H9 (cell line): ENCODE data around the gene PNRC2. TPM values are rescaled to one million over a fixed set of nuclear protein-coding genes. Genes with fewer than 3 reads are reported as not detected.

ENCODE experiments used
- DNase-seq: peaks from one replicate; pipeline ENCODE4 v3.0.0-alpha.2; 2017
- H2AFZ ChIP-seq: one replicate; pipeline ENCODE4 v1.6.1; 2013; ENCODE audit warnings: mild to moderate bottlenecking, low read length, control low read depth, moderate library complexity
- H2AK5ac ChIP-seq: 2 replicates; pipeline ENCODE4 v1.6.1; 2013; ENCODE audit warnings: low read length, control low read depth, mixed read lengths; ENCODE audit not compliant: insufficient read length
- H2BK120ac ChIP-seq: one replicate; pipeline ENCODE4 v1.6.1; 2013; ENCODE audit warnings: low read depth, mild to moderate bottlenecking, low read length, control low read depth, inconsistent platforms; ENCODE audit not compliant: poor library complexity, severe bottlenecking
- H2BK12ac ChIP-seq: 2 replicates; pipeline ENCODE4 v1.6.1; 2013; ENCODE audit warnings: low read length, control low read depth, mixed read lengths, low read depth; ENCODE audit not compliant: insufficient read length
- H2BK15ac ChIP-seq: 2 replicates; pipeline ENCODE4 v1.6.1; 2013; ENCODE audit warnings: low read depth, low read length, control low read depth
- H2BK20ac ChIP-seq: one replicate; pipeline ENCODE4 v1.6.1; 2013; ENCODE audit warnings: low read depth, mild to moderate bottlenecking, low read length, control low read depth, inconsistent platforms; ENCODE audit not compliant: poor library complexity, severe bottlenecking
- H2BK5ac ChIP-seq: 2 replicates; pipeline ENCODE4 v1.6.1; 2013; ENCODE audit warnings: low read length, control low read depth, mixed read lengths; ENCODE audit not compliant: insufficient read length
- H3K14ac ChIP-seq: 2 replicates; pipeline ENCODE4 v1.6.1; 2013; ENCODE audit warnings: low read length, control low read depth; ENCODE audit not compliant: insufficient read depth
- H3K18ac ChIP-seq: 2 replicates; pipeline ENCODE4 v1.6.1; 2013; ENCODE audit warnings: low read depth, mild to moderate bottlenecking, mixed read lengths, low read length, control low read depth; ENCODE audit not compliant: insufficient read length
- H3K23ac ChIP-seq: 2 replicates; pipeline ENCODE4 v1.6.1; 2013; ENCODE audit warnings: low read length, control low read depth, mixed read lengths, low read depth; ENCODE audit not compliant: insufficient read length
- H3K23me2 ChIP-seq: 2 replicates; pipeline ENCODE4 v1.6.1; 2013; ENCODE audit warnings: low read depth, mild to moderate bottlenecking, mixed read lengths, low read length, control low read depth; ENCODE audit not compliant: insufficient read length, poor library complexity, severe bottlenecking
- H3K27ac ChIP-seq: 2 replicates; pipeline ENCODE4 v1.5.1; 2013; ENCODE audit warnings: low read length, control low read depth, mixed read lengths, low read depth; ENCODE audit not compliant: insufficient read length
- H3K27me3 ChIP-seq: 2 replicates; pipeline ENCODE4 v1.6.1; 2013; ENCODE audit warnings: low read length, control low read depth, inconsistent platforms; ENCODE audit not compliant: insufficient read depth
- H3K4ac ChIP-seq: 2 replicates; pipeline ENCODE4 v1.6.1; 2013; ENCODE audit warnings: low read depth, mild to moderate bottlenecking, control low read depth, inconsistent platforms, low read length, moderate library complexity
- H3K4me1 ChIP-seq: 2 replicates; pipeline ENCODE4 v1.6.1; 2013; ENCODE audit warnings: low read length, control low read depth, inconsistent platforms; ENCODE audit not compliant: insufficient read depth
- H3K4me2 ChIP-seq: 2 replicates; pipeline ENCODE4 v1.6.1; 2013; ENCODE audit warnings: low read length, control low read depth, mixed read lengths; ENCODE audit not compliant: insufficient read length, insufficient read depth
- H3K56ac ChIP-seq: 2 replicates; pipeline ENCODE4 v1.6.1; 2013; ENCODE audit warnings: low read depth, mild to moderate bottlenecking, mixed read lengths, low read length, control low read depth; ENCODE audit not compliant: insufficient read length
- H3K79me1 ChIP-seq: 2 replicates; pipeline ENCODE4 v1.6.1; 2013; ENCODE audit warnings: low read depth, mild to moderate bottlenecking, moderate library complexity, low read length, control low read depth, inconsistent platforms; ENCODE audit not compliant: insufficient read depth, poor library complexity, severe bottlenecking
- H3K79me2 ChIP-seq: 2 replicates; pipeline ENCODE4 v1.6.1; 2013; ENCODE audit warnings: low read length, control low read depth, inconsistent platforms; ENCODE audit not compliant: insufficient read depth
- H3K9ac ChIP-seq: 2 replicates; pipeline ENCODE4 v1.6.1; 2013; ENCODE audit warnings: low read length, control low read depth, mixed read lengths; ENCODE audit not compliant: insufficient read length; ENCODE audit errors: extremely low read depth
- H3K9me3 ChIP-seq: one replicate; pipeline ENCODE4 v1.6.1; 2013; ENCODE audit warnings: low read depth, low read length, inconsistent platforms; ENCODE audit not compliant: control insufficient read depth
- H3T11ph ChIP-seq: one replicate; pipeline ENCODE4 v1.6.1; 2013; ENCODE audit warnings: mild to moderate bottlenecking, low read length, control low read depth, inconsistent platforms
- H4K20me1 ChIP-seq: one replicate; pipeline ENCODE4 v1.6.1; 2013; ENCODE audit not compliant: control insufficient read depth, insufficient read length, insufficient read depth
- H4K5ac ChIP-seq: 2 replicates; pipeline ENCODE4 v1.6.1; 2013; ENCODE audit warnings: low read depth, mild to moderate bottlenecking, mixed read lengths, low read length, control low read depth; ENCODE audit not compliant: insufficient read length
- H4K8ac ChIP-seq: replicated peaks from 2 replicates; pipeline ENCODE4 v1.6.1; 2013; ENCODE audit warnings: low read length, control low read depth, mixed read lengths, low read depth; ENCODE audit not compliant: insufficient read length
- H4K91ac ChIP-seq: 2 replicates; pipeline ENCODE4 v1.6.1; 2013; ENCODE audit warnings: low read depth, mild to moderate bottlenecking, moderate library complexity, mixed read lengths, low read length, control low read depth; ENCODE audit not compliant: insufficient read length
- H3K27ac Mint-ChIP-seq, 3 experiments: 2 replicates in 2 of 3; 3 replicates in 1 of 3; pipeline ENCODE4 v1.8.0; 2020 to 2021; ENCODE audit warnings: mixed read lengths in 3 of 3, mild to moderate bottlenecking in 1 of 3, moderate library complexity in 1 of 3
- H3K27me3 Mint-ChIP-seq: 2 replicates; pipeline ENCODE4 v1.8.0; 2021; ENCODE audit warnings: low read depth, mild to moderate bottlenecking, moderate library complexity, mixed read lengths
- H3K36me3 Mint-ChIP-seq, 3 experiments: 2 replicates in 2 of 3; 3 replicates in 1 of 3; pipeline ENCODE4 v1.8.0; 2020 to 2021; ENCODE audit warnings: low read depth in 3 of 3, mixed read lengths in 3 of 3; ENCODE audit not compliant: insufficient read depth in 1 of 3
- H3K4me1 Mint-ChIP-seq, 2 experiments: 2 replicates each; pipeline ENCODE4 v1.8.0; 2020; ENCODE audit warnings: mixed read lengths in 2 of 2
- H3K4me3 Mint-ChIP-seq, 2 experiments: 2 replicates in 1 of 2; 3 replicates in 1 of 2; pipeline ENCODE4 v1.8.0; 2020 to 2021; ENCODE audit warnings: mild to moderate bottlenecking in 2 of 2, mixed read lengths in 2 of 2, moderate library complexity in 1 of 2
- H3K9me3 Mint-ChIP-seq, 2 experiments: 2 replicates in 1 of 2; 3 replicates in 1 of 2; pipeline ENCODE4 v1.8.0; 2020; ENCODE audit warnings: mild to moderate bottlenecking in 2 of 2, mixed read lengths in 2 of 2, moderate library complexity in 1 of 2
- CTCF ChIP-seq: fragments of 200-600 bp; sonication (generic); conservative IDR thresholded peaks from 3 replicates; pipeline ENCODE4 v1.8.0; 2021; ENCODE audit warnings: antibody characterized with exemption, mild to moderate bottlenecking
- WGBS: extraction: QIAGEN DNeasy Blood & Tissue Kit; methylation state at CpG from one replicate; pipeline ENCODE4 v1.1.7; 2013; ENCODE audit warnings: missing lambda C conversion rate, low lambda C conversion rate, mixed read lengths; ENCODE audit not compliant: insufficient read length; ENCODE audit errors: extremely low coverage; 5-methylcytosine and 5-hydroxymethylcytosine counted together
- total RNA-seq: library from RNA; stranded (reverse); gene quantifications from 2 replicates; pipeline ENCODE4 v1.2.1, GENCODE V29; 2021

PNRC2 gene
- total RNA-seq, 1 experiment from 2014 or later: 87.6 TPM

DNA sequence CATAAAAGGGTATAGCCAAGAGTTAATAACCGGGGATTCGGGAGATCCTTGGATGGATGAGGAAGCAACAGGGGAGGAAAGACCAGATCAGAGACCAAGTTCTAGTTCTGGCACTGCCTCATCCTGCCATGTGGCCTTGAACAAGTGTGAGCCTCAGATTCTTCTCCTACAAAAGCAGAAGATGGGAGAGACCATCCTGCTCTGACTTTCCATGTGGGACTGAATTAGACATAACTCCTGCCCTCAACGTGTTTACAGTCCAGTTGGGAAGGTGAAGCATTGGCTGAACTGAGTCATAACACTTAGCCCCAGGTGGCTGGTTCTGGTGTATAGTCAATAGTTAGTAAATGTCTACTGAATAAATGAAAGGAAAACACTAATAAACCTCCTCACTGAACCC is 34.3 kb upstream of the PNRC2 start:
- peaks cover 1% of the 10 kb centered on the region; the same call in 1 of the 2 replicates for H3K27me3 Mint-ChIP-seq
- no peak for TF ChIP-seq CTCF

More for the DNA sequence above, 34.3 kb upstream of the PNRC2 start:
- Mint-ChIP-seq H3K27ac (no peak overlapping the region), H3K4me1 (peaks cover 0 to 3% of the 10 kb centered on the region in 2 experiments; a peak in 1 of 4 replicates), H3K9me3 (no peaks in the 10 kb centered on the region), H3K36me3 (no peaks in the 10 kb centered on the region), H3K4me3 (no peak overlapping the region)
- no peak overlapping the region for H3K27ac ChIP-seq
- no peak overlapping the region for H3T11ph ChIP-seq
- no CpG with 5 or more reads among the region's 3 CpGs for WGBS
- H3K4me2 ChIP-seq: no peak overlapping the region
- no peak overlapping the region for H3K56ac ChIP-seq
- H2AK5ac ChIP-seq: no peak overlapping the region
- no peak overlapping the region for H2AFZ ChIP-seq
- no peak overlapping the region for H2BK120ac ChIP-seq
- no peaks in the 10 kb centered on the region for H3K4me1 ChIP-seq
- H3K79me2 ChIP-seq: no peaks in the 10 kb centered on the region
- no peak overlapping the region for H3K9ac ChIP-seq
- H2BK5ac ChIP-seq: no peak overlapping the region
- no peaks in the 10 kb centered on the region for H3K23me2 ChIP-seq
- H4K20me1 ChIP-seq: no peaks in the 10 kb centered on the region
- no peak overlapping the region for H2BK20ac ChIP-seq
- H2BK12ac ChIP-seq: no peak overlapping the region
- H3K23ac ChIP-seq: no peak overlapping the region
- no peak for DNase-seq
- no peak overlapping the region for H4K91ac ChIP-seq
- no peak overlapping the region for H3K4ac ChIP-seq
- H3K79me1 ChIP-seq: no peaks in the 10 kb centered on the region
- H2BK15ac ChIP-seq: no peak overlapping the region
- no peaks in the 10 kb centered on the region for H3K27me3 ChIP-seq
- no peaks in the 10 kb centered on the region for H3K9me3 ChIP-seq
- no peak overlapping the region for H4K5ac ChIP-seq
- H3K18ac ChIP-seq: no peak overlapping the region
- H4K8ac ChIP-seq: no peak overlapping the region
- H3K14ac ChIP-seq: no peak overlapping the region
